ENCODE data around the gene F5.

F5 gene

DNA sequence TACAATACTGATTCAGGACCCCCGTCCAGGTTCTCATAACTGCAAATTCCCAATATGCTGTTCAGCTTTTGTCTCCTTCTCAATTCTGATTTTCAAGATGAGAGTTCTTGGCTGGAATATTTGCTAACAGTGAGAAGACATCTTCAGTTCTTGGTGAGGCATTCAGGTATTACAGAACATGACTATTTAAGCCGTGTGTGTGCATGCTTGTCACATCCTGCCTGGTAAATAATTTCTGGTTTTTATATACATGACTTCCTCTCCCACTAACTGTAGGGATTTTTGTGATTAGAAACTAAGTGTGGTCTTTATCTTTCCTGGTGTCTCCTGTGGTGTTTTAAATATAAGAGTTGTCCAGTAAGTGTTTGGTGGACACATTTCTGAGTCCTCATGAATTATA lies 90.4 kb downstream of the F5 start:
- TF ChIP-seq CTCF (IDR thresholded peaks at IDR 0.05; ENCODE audit: insufficient read depth, low read length, missing control alignments) = no peak
- ChIA-PET CTCF (no interaction called here), POLR2A (no interaction called here)

DNA sequence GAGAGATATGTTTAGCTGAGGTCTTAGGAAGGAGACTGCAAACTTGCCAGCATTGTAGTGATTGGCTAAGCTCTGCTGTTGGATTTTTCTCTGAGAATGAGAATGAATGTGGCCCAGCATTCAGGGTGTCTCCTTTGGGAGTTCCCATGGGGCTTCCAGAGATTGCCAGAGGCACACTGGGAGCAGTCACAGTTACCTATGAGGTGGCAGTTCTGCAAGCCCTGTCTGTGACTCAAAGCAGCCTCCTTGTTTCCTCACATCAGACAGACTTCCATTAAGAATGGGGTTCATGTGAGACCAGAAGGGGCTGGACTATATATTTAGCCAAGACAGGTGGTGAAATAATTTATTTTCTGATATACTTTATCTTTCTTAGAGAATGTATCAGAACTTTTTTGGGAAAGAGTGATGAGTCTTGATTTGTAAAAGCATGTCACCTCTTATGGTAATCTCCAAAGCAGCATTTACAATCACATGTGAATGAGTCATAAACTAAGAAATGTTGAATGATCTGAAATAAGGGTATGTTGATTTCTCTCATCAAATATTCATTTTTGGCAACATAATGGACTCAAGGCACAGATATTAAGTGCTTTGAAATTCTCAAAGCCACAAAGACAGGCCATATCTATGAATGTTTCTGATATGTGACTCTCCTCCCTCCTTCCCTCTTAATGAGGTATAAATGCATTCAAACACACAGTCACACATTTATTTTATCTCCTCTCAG lies 91.1 kb downstream of the F5 start:
- TF ChIP-seq CTCF (IDR thresholded peaks at IDR 0.05; ENCODE audit: insufficient read depth, low read length, missing control alignments) = no peak
- H3K4me3 ChIP-seq (ENCODE audit: low read depth, low read length) = no peak overlapping the region
- ChIA-PET POLR2A (interaction anchor here (0.6 kb wide), 2 partner anchors 9 to 1193 kb away, joined by 3 read pairs; no protein-coding TSS in a partner anchor), CTCF (no interaction called here)
- DNase-seq (ENCODE audit: low read depth, low spot score) = no peak

More for the DNA sequence above, 90.4 kb downstream of the F5 start:
- DNase-seq (ENCODE audit: low read depth, low spot score) = no peak
- no peak overlapping the region for H3K4me3 ChIP-seq (ENCODE audit: low read depth, low read length)

- ChIA-PET CTCF (interaction anchor here (1.1 to 1.7 kb wide), 2 partner anchors 52 to 54 kb away, joined by 3 read pairs; no protein-coding TSS in a partner anchor), POLR2A (no interaction called here)
- DNase-seq (ENCODE audit: low read depth, low spot score) = no peak
- TF ChIP-seq CTCF (IDR thresholded peaks at IDR 0.05; ENCODE audit: insufficient read depth, low read length, missing control alignments) = no peak
- H3K4me3 ChIP-seq (ENCODE audit: low read depth, low read length) = no peak overlapping the region
These were observed 91.9 kb downstream of the F5 start for GRCh38 chr1:169494343-169494742.

- POLR2A ChIA-PET = no interaction called here
- CTCF ChIA-PET = interaction anchor here (1.1 to 1.7 kb wide), 2 partner anchors 53 to 56 kb away, joined by 3 read pairs; no protein-coding TSS in a partner anchor
- DNase-seq (ENCODE audit: low read depth, low spot score) = no peak
- no peak overlapping the region for H3K4me3 ChIP-seq (ENCODE audit: low read depth, low read length)
- no peak for TF ChIP-seq CTCF (IDR thresholded peaks at IDR 0.05; ENCODE audit: insufficient read depth, low read length, missing control alignments)
These were observed 93.0 kb downstream of the F5 start for GRCh38 chr1:169493251-169493650.

- POLR2A ChIA-PET = no interaction called here
- CTCF ChIA-PET = no interaction called here
- no peak for TF ChIP-seq CTCF (IDR thresholded peaks at IDR 0.05; ENCODE audit: insufficient read depth, low read length, missing control alignments)
- DNase-seq (ENCODE audit: low read depth, low spot score) = no peak
- H3K4me3 ChIP-seq (ENCODE audit: low read depth, low read length) = no peak overlapping the region
These were observed 94.4 kb downstream of the F5 start for GRCh38 chr1:169491845-169492281.

DNA sequence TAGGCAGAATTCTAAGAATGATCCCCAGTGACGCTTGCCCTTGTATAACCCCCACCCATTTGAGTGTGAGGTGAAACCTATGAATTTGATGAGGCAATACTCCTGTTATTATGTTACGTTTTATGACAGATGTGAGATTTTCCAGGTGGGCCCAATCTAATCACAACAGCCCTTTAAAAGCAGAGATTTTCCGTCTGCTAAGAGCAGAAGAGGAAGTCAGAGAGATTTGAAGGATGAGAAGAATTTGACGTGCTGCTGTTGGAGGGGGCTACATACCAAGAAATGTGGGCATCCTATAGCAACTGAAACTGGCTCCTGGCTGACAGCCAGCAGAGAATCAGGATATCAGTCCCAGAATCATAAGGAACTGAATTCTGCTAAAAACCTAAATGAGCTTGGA lies 98.1 kb downstream of the F5 start:
- POLR2A ChIA-PET = no interaction called here
- CTCF ChIA-PET = interaction anchor here (2.8 kb wide), 1 partner anchor 58 kb away, joined by 11 read pairs; no protein-coding TSS in a partner anchor
- DNase-seq (ENCODE audit: low read depth, low spot score) = no peak

More for the DNA sequence above, 98.1 kb downstream of the F5 start:
- H3K4me3 ChIP-seq (ENCODE audit: low read depth, low read length) = no peak overlapping the region
- no peak for TF ChIP-seq CTCF (IDR thresholded peaks at IDR 0.05; ENCODE audit: insufficient read depth, low read length, missing control alignments)
